GM21526 (cell line): ENCODE data around the gene CYB5B.

Source experiments
- ATAC-seq: cut with Tn5 transposase; IDR thresholded peaks from one replicate; pipeline ENCODE4 v1.9.1; 2021; ENCODE audit warnings: moderate library complexity; ENCODE audit not compliant: unreplicated experiment, low FRiP score

Gene CYB5B

GRCh38 chr16:69424053-69424934, at the start of gene CYB5B:
Gene CYB5B, plus strand, starts transcription at chr16:69424619. Its CDS starts 65 bp downstream, at chr16:69424684.
- ATAC-seq, result peak; percentile 88

GRCh38 chr16:69376393-69377059, 47.9 kb upstream of the CYB5B start:
- ATAC-seq, result no peak

GRCh38 chr16:69378036-69378435, 46.4 kb upstream of the CYB5B start:
- ATAC-seq, result no peak

GRCh38 chr16:69378760-69379159, 45.7 kb upstream of the CYB5B start:
- no peak for ATAC-seq

GRCh38 chr16:69381231-69381630, 43.2 kb upstream of the CYB5B start:
- ATAC-seq, result no peak

- ATAC-seq, result no peak
Observed at GRCh38 chr16:69382421-69382820, 42.0 kb upstream of the CYB5B start.

GRCh38 chr16:69384974-69385373, 39.4 kb upstream of the CYB5B start:
- ATAC-seq, result no peak

- ATAC-seq, result no peak
Observed at GRCh38 chr16:69386596-69386995, 37.8 kb upstream of the CYB5B start.

- no peak for ATAC-seq
Observed at GRCh38 chr16:69393898-69394849, 30.2 kb upstream of the CYB5B start.

GRCh38 chr16:69395859-69396186, 28.6 kb upstream of the CYB5B start:
- no peak for ATAC-seq

- ATAC-seq, result no peak
Observed at GRCh38 chr16:69396187-69397061, 28.0 kb upstream of the CYB5B start.

GRCh38 chr16:69397821-69398521, 26.4 kb upstream of the CYB5B start:
- no peak for ATAC-seq

GRCh38 chr16:69399361-69399760, 25.1 kb upstream of the CYB5B start:
- no peak for ATAC-seq

GRCh38 chr16:69402439-69402838, 22.0 kb upstream of the CYB5B start:
- ATAC-seq, result no peak

GRCh38 chr16:69404275-69404805, 20.1 kb upstream of the CYB5B start:
- no peak for ATAC-seq

- no peak for ATAC-seq
Observed at GRCh38 chr16:69405326-69405725, 19.1 kb upstream of the CYB5B start.

GRCh38 chr16:69405757-69406156, 18.7 kb upstream of the CYB5B start:
- no peak for ATAC-seq

GRCh38 chr16:69406780-69407331, 17.6 kb upstream of the CYB5B start:
- no peak for ATAC-seq
